ENCODE data around the gene PTPN2. TPM values are rescaled to one million over a fixed set of nuclear protein-coding genes. Genes with fewer than 3 reads are reported as not detected.

The PTPN2 gene
- total RNA-seq, 1 experiment from 2014 or later: 44.7 TPM

DNA sequence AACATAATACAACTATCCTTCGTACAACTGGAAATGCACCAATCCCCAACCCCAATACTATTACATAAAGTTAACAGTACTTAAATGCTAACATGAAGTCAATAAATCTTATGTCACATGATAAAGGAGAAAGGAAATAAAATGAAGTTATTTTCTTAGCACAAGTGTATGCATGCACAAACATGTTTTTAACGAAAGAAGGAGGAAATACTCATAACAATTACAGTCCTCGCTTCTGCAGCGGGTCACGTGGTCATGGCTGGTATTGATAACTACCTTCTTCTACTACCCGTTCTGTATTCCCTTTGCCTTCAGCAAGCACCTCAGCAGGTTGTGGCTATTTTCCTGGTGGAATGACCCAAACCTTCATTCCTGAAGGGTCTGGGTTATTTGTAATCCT lies 129.5 kb downstream of the PTPN2 start:
- Histone ChIP-seq H3K27me3 (replicated peaks; ENCODE audit: insufficient read depth, low read depth, low read length, poor library complexity) (no peaks in the 10 kb centered on the region), H3K4me3 (ENCODE audit: low read depth, low read length, poor library complexity, severe bottlenecking) (no peak overlapping the region), H3K4me1 (ENCODE audit: insufficient read depth, low read length, poor library complexity, severe bottlenecking) (no peaks in the 10 kb centered on the region), H3K9me3 (ENCODE audit: low read depth, low read length, poor library complexity, severe bottlenecking) (no peaks in the 10 kb centered on the region), H3K27ac (ENCODE audit: low read depth, low read length, poor library complexity, severe bottlenecking) (no peak overlapping the region), H3K36me3 (ENCODE audit: insufficient read depth, low read length, poor library complexity, severe bottlenecking) (no peaks in the 10 kb centered on the region)
- BruUV-seq (replicated peaks): no TSS peak
- no peak for TF ChIP-seq EZH2 (IDR thresholded peaks at IDR 0.05; ENCODE audit: borderline replicate concordance, low read depth, low read length, poor library complexity, severe bottlenecking)
- TF ChIP-seq, protein P1, sequence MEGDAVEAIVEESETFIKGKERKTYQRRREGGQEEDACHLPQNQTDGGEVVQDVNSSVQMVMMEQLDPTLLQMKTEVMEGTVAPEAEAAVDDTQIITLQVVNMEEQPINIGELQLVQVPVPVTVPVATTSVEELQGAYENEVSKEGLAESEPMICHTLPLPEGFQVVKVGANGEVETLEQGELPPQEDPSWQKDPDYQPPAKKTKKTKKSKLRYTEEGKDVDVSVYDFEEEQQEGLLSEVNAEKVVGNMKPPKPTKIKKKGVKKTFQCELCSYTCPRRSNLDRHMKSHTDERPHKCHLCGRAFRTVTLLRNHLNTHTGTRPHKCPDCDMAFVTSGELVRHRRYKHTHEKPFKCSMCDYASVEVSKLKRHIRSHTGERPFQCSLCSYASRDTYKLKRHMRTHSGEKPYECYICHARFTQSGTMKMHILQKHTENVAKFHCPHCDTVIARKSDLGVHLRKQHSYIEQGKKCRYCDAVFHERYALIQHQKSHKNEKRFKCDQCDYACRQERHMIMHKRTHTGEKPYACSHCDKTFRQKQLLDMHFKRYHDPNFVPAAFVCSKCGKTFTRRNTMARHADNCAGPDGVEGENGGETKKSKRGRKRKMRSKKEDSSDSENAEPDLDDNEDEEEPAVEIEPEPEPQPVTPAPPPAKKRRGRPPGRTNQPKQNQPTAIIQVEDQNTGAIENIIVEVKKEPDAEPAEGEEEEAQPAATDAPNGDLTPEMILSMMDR (conservative IDR thresholded peaks at IDR 0.05; ENCODE audit: low read depth, low read length): no peak
- POLR2A ChIA-PET (ENCODE audit: low non-redundant PET): no interaction called here
- CTCF ChIA-PET: no interaction called here
- DNase-seq (ENCODE audit: low spot score): no peak
- intact Hi-C loops (cut with micrococcal nuclease; ENCODE audit: unreplicated experiment): no loop called here

GRCh38 chr18:12751891-12752290 lies 132.1 kb downstream of the PTPN2 start:
- POLR2A ChIA-PET (ENCODE audit: low non-redundant PET): no interaction called here
- TF ChIP-seq, protein P1 (conservative IDR thresholded peaks at IDR 0.05; ENCODE audit: low read depth, low read length): no peak
- no peak for TF ChIP-seq EZH2 (IDR thresholded peaks at IDR 0.05; ENCODE audit: borderline replicate concordance, low read depth, low read length, poor library complexity, severe bottlenecking)
- Histone ChIP-seq H3K4me1 (ENCODE audit: insufficient read depth, low read length, poor library complexity, severe bottlenecking) (no peaks in the 10 kb centered on the region), H3K9me3 (ENCODE audit: low read depth, low read length, poor library complexity, severe bottlenecking) (no peaks in the 10 kb centered on the region), H3K36me3 (ENCODE audit: insufficient read depth, low read length, poor library complexity, severe bottlenecking) (no peaks in the 10 kb centered on the region), H3K4me3 (ENCODE audit: low read depth, low read length, poor library complexity, severe bottlenecking) (no peak overlapping the region), H3K27me3 (replicated peaks; ENCODE audit: insufficient read depth, low read depth, low read length, poor library complexity) (no peaks in the 10 kb centered on the region), H3K27ac (ENCODE audit: low read depth, low read length, poor library complexity, severe bottlenecking) (no peak overlapping the region)
- intact Hi-C loops (cut with micrococcal nuclease; ENCODE audit: unreplicated experiment): no loop called here
- no peak for DNase-seq (ENCODE audit: low spot score)
- CTCF ChIA-PET: no interaction called here
- no TSS peak for BruUV-seq (replicated peaks)

DNA sequence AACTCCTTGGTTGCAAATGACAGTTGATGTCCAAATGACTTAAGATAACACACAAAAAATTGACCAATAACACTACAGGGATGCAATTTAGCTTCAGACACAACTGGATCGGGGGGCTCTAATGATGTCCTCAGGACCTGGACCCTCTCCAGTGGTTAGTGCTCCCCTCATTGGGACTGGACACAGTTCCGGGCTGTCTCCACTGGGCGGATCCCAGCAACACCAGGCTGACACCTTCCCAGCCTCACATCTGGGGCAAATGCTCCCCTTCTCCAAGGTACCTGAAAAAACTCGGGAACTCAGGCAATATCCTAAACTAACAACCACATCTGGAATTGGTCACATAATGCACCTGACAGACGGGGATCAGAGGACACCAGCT lies 132.5 kb downstream of the PTPN2 start:
- Histone ChIP-seq H3K27ac (ENCODE audit: low read depth, low read length, poor library complexity, severe bottlenecking) (no peak overlapping the region), H3K4me3 (ENCODE audit: low read depth, low read length, poor library complexity, severe bottlenecking) (no peak overlapping the region), H3K36me3 (ENCODE audit: insufficient read depth, low read length, poor library complexity, severe bottlenecking) (no peaks in the 10 kb centered on the region), H3K4me1 (ENCODE audit: insufficient read depth, low read length, poor library complexity, severe bottlenecking) (no peaks in the 10 kb centered on the region), H3K27me3 (replicated peaks; ENCODE audit: insufficient read depth, low read depth, low read length, poor library complexity) (no peaks in the 10 kb centered on the region), H3K9me3 (ENCODE audit: low read depth, low read length, poor library complexity, severe bottlenecking) (no peaks in the 10 kb centered on the region)
- ChIA-PET CTCF (no interaction called here), POLR2A (ENCODE audit: low non-redundant PET) (no interaction called here)
- intact Hi-C loops (cut with micrococcal nuclease; ENCODE audit: unreplicated experiment): no loop called here
- BruUV-seq (replicated peaks): no TSS peak
- DNase-seq (ENCODE audit: low spot score): no peak
- TF ChIP-seq, protein P1 (conservative IDR thresholded peaks at IDR 0.05; ENCODE audit: low read depth, low read length): no peak
- TF ChIP-seq EZH2 (IDR thresholded peaks at IDR 0.05; ENCODE audit: borderline replicate concordance, low read depth, low read length, poor library complexity, severe bottlenecking): no peak

All from A673 (cell line).